H1 (cell line): ENCODE results near the gene VPS26B.

ENCODE experiments used
- ATF2 ChIP-seq: IDR thresholded peaks from 2 replicates; pipeline ENCODE4 v1.6.1; 2012; ENCODE audit warnings: low read length, inconsistent platforms
- CEBPB ChIP-seq: IDR thresholded peaks from 2 replicates; pipeline ENCODE4 v1.6.1; 2012; ENCODE audit warnings: low read depth, low read length
- EZH2 ChIP-seq: fragments of 200-600 bp; sonication (generic); IDR thresholded peaks from 2 replicates; pipeline ENCODE4 v1.7.1; 2012; ENCODE audit warnings: low read depth, mild to moderate bottlenecking, moderate library complexity, low read length, inconsistent platforms; ENCODE audit not compliant: severe bottlenecking
- GABPA ChIP-seq: IDR thresholded peaks from 2 replicates; pipeline ENCODE4 v1.6.1; 2011; ENCODE audit warnings: mild to moderate bottlenecking, low read length, moderate library complexity, borderline replicate concordance; ENCODE audit not compliant: insufficient read depth
- MAX ChIP-seq: IDR thresholded peaks from 2 replicates; pipeline ENCODE4 v1.6.1; 2012; ENCODE audit warnings: inconsistent platforms
- POLR2AphosphoS5 ChIP-seq: IDR thresholded peaks from 2 replicates; pipeline ENCODE4 v1.6.1; 2011; ENCODE audit warnings: low read depth, low read length
- RAD21 ChIP-seq, 2 experiments: IDR thresholded peaks in 1 of 2; conservative IDR thresholded peaks in 1 of 2; 2 replicates each; pipeline ENCODE4 v1.6.1; 2011; ENCODE audit warnings: low read depth in 2 of 2, low read length in 2 of 2, improper control_type of control experiment in 1 of 2, inconsistent platforms in 1 of 2, mild to moderate bottlenecking in 1 of 2, moderate library complexity in 1 of 2
- RFX5 ChIP-seq: IDR thresholded peaks from 2 replicates; pipeline ENCODE4 v1.6.1; 2011; ENCODE audit warnings: low read depth, low read length, improper control_type of control experiment, borderline replicate concordance
- SRF ChIP-seq: IDR thresholded peaks from 2 replicates; pipeline ENCODE4 v1.6.1; 2011; ENCODE audit warnings: mild to moderate bottlenecking, low read depth, low read length, moderate library complexity
- TF ChIP-seq, protein P1 (sequence below), 3 experiments: IDR thresholded peaks; 1 replicate in 2 of 3; 2 replicates in 1 of 3; pipeline versions ENCODE4 v1.5.1 to v1.6.1; 2011; ENCODE audit warnings: low read length in 3 of 3, mild to moderate bottlenecking in 3 of 3, inconsistent platforms in 2 of 3, low read depth in 1 of 3, moderate library complexity in 1 of 3; ENCODE audit not compliant: insufficient read depth in 1 of 3; ENCODE audit errors: control extremely low read depth in 1 of 3

- TF ChIP-seq EZH2 (no peak), ATF2 (no peak), RFX5 (no peak), RAD21 (IDR thresholded peaks at IDR 0.05 in 1 of 2, conservative IDR thresholded peaks at IDR 0.05 in 1 of 2; ENCODE audit: low read depth in 2 of 2, low read length in 2 of 2) (no peak), CEBPB (no peak), GABPA (no peak), SRF (no peak), POLR2AphosphoS5 (no peak), MAX (no peak)
- TF ChIP-seq, protein P1, sequence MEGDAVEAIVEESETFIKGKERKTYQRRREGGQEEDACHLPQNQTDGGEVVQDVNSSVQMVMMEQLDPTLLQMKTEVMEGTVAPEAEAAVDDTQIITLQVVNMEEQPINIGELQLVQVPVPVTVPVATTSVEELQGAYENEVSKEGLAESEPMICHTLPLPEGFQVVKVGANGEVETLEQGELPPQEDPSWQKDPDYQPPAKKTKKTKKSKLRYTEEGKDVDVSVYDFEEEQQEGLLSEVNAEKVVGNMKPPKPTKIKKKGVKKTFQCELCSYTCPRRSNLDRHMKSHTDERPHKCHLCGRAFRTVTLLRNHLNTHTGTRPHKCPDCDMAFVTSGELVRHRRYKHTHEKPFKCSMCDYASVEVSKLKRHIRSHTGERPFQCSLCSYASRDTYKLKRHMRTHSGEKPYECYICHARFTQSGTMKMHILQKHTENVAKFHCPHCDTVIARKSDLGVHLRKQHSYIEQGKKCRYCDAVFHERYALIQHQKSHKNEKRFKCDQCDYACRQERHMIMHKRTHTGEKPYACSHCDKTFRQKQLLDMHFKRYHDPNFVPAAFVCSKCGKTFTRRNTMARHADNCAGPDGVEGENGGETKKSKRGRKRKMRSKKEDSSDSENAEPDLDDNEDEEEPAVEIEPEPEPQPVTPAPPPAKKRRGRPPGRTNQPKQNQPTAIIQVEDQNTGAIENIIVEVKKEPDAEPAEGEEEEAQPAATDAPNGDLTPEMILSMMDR (IDR thresholded peaks at IDR 0.05; ENCODE audit: control extremely low read depth in 1 of 3, insufficient read depth in 1 of 3, low read depth in 1 of 3, low read length in 3 of 3) = no peak
Observed at GRCh38 chr11:134216816-134217215, 7.7 kb upstream of the VPS26B start.
